ENCODE data around the gene TTLL8. TPM values are rescaled to one million over a fixed set of nuclear protein-coding genes. Genes with fewer than 3 reads are reported as not detected.

The TTLL8 gene
- total and polyA plus RNA-seq, 9 donors = not detected

DNA sequence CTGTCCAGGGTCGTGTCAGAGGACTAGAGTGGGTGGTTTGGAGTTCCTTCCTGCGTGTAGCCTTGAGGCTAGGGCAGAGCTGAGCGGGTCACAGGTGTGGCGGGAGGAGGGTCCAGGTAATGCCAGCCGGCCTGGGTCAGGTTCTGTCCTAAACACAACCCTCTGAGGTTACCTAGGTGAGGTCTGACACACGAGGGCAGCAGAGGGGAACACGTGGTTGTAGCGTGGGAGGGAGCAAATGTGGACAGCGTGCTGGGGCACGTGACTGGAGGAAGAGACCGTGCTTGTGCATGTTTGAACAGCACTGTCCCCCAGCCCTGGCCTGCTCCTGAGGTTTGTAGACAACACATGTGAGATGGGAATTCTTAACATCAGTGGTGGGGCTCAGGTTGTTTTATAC is 44.8 kb upstream of the TTLL8 start:
- intact Hi-C loops (cut with DNase I) = no loop called here
- no peaks in the 10 kb centered on the region for H3K27me3 ChIP-seq

DNA sequence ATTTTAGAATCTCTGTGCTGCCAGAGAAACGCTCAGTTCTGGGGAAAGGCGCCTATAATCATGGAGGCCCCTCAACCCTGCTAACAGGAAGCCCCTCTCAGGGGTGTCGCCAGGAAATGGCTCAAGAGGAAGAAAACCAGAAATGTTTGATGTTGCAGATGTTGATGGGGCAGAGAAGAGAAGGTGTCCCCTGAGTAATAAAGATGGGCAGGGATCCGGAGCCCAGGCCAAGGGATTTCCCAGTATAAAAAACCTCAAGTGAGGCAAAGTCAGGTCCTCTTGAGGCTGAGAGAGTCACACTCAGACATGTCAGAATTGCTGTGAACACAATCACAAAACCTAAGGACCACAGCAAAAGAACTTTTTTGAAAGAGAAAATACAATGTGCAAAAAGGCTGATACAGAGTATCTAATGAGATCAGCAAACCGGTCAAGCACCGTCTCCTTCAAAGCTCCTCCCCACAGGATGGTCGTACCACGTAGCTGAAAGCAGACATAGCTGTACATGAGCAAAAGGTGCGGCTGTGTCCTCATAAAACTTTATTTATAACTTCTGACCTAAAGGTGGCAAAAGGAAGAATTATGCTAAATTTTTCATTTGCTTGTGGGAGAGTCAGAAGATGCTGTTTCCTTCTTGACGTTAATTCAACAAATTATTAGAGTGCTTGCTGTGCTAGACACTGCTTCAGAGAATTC is 43.9 kb upstream of the TTLL8 start:
- no peak overlapping the region for H3K4me3 ChIP-seq
- DNase-seq = no peak
- peaks cover 3% of the 10 kb centered on the region for H3K4me1 ChIP-seq (ENCODE audit: insufficient read depth)
- no peaks in the 10 kb centered on the region for H3K9me3 ChIP-seq
- H3K27ac ChIP-seq = no peak overlapping the region
- intact Hi-C loops (cut with DNase I) = no loop called here
- no peaks in the 10 kb centered on the region for H3K36me3 ChIP-seq
- TF ChIP-seq POLR2A (IDR thresholded peaks at IDR 0.05) (no peak), EP300 (IDR thresholded peaks at IDR 0.05) (no peak)
- TF ChIP-seq, protein P1, sequence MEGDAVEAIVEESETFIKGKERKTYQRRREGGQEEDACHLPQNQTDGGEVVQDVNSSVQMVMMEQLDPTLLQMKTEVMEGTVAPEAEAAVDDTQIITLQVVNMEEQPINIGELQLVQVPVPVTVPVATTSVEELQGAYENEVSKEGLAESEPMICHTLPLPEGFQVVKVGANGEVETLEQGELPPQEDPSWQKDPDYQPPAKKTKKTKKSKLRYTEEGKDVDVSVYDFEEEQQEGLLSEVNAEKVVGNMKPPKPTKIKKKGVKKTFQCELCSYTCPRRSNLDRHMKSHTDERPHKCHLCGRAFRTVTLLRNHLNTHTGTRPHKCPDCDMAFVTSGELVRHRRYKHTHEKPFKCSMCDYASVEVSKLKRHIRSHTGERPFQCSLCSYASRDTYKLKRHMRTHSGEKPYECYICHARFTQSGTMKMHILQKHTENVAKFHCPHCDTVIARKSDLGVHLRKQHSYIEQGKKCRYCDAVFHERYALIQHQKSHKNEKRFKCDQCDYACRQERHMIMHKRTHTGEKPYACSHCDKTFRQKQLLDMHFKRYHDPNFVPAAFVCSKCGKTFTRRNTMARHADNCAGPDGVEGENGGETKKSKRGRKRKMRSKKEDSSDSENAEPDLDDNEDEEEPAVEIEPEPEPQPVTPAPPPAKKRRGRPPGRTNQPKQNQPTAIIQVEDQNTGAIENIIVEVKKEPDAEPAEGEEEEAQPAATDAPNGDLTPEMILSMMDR (IDR thresholded peaks at IDR 0.05) = no peak
- 82 to 86% (median 86%) methylated on average over 10 of the region's 10 CpGs for WGBS, 3 donors
- no peaks in the 10 kb centered on the region for H3K27me3 ChIP-seq

More for the DNA sequence above, 44.8 kb upstream of the TTLL8 start:
- 40 to 47% (median 41%) methylated on average over 11 of the region's 11 CpGs for WGBS, 3 donors
- H3K4me3 ChIP-seq = no peak overlapping the region
- H3K9me3 ChIP-seq = no peaks in the 10 kb centered on the region
- DNase-seq = no peak
- no peaks in the 10 kb centered on the region for H3K36me3 ChIP-seq
- no peak overlapping the region for H3K27ac ChIP-seq
- TF ChIP-seq POLR2A (IDR thresholded peaks at IDR 0.05) = no peak
- TF ChIP-seq, protein P1 (IDR thresholded peaks at IDR 0.05) = no peak
- no peak for TF ChIP-seq EP300 (IDR thresholded peaks at IDR 0.05)
- peaks cover 3% of the 10 kb centered on the region for H3K4me1 ChIP-seq (ENCODE audit: insufficient read depth)

DNA sequence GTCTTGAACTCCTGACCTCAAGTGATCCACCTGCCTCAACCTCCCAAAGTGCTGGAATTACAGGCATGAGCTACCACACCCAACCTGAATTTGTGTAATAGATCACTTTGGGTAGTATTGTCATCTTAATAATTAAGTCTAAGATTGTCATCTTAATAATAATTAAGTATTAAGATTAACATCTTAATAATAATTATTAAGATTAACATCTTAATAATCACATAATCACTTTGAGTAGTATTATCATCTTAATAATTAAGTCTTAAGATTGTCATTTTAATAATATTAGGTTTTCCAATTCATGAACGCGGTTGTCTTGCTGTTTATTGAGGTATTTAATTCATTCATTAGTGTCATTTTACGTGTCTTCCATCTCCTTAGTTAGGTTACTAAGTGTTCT is 40.0 kb upstream of the TTLL8 start:
- Histone ChIP-seq H3K4me1 (ENCODE audit: insufficient read depth) (no peaks in the 10 kb centered on the region), H3K27ac (no peak overlapping the region), H3K27me3 (no peaks in the 10 kb centered on the region), H3K36me3 (no peaks in the 10 kb centered on the region), H3K9me3 (no peaks in the 10 kb centered on the region), H3K4me3 (no peak overlapping the region)
- intact Hi-C loops (cut with DNase I) = no loop called here
- 87 to 93% (median 90%) methylated on average over 3 of the region's 3 CpGs for WGBS, 3 donors
- TF ChIP-seq POLR2A (IDR thresholded peaks at IDR 0.05) (no peak), EP300 (IDR thresholded peaks at IDR 0.05) (no peak)
- TF ChIP-seq, protein P1 (IDR thresholded peaks at IDR 0.05) = no peak
- no peak for DNase-seq

DNA sequence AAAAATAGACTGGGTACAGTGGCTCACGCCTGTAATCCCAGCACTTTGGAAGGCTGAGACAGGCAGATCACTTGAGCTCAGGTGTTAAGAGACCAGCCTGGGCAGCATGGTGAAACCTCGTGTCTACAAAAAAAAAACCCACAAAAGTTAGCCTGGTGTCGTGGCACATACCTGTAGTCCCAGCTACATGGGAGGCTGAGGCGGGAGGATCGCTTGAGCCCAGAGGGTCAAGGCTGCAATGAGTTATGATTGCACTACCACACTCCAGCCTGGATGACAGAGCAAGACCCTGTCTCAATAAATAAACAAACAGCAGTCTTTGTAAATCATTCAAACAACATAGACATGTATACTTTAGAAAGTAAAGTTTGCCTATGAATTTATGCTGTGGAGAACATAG is 34.2 kb upstream of the TTLL8 start:
- Histone ChIP-seq H3K27ac (no peak overlapping the region), H3K4me3 (no peak overlapping the region), H3K9me3 (no peaks in the 10 kb centered on the region), H3K27me3 (no peaks in the 10 kb centered on the region), H3K36me3 (no peaks in the 10 kb centered on the region), H3K4me1 (ENCODE audit: insufficient read depth) (no peaks in the 10 kb centered on the region)
- DNase-seq = no peak
- intact Hi-C loops (cut with DNase I) = no loop called here
- 30 to 43% (median 31%) methylated on average over 5 of the region's 5 CpGs for WGBS, 3 donors
- no peak for TF ChIP-seq EP300 (IDR thresholded peaks at IDR 0.05)
- no peak for TF ChIP-seq POLR2A (IDR thresholded peaks at IDR 0.05)
- TF ChIP-seq, protein P1 (IDR thresholded peaks at IDR 0.05) = no peak
